ENCODE results near the gene CMTM8. TPM values are rescaled to one million over a fixed set of nuclear protein-coding genes. Genes with fewer than 3 reads are reported as not detected.

The CMTM8 gene
- total and polyA plus RNA-seq, 4 donors, result 15.2 to 24.5 (median 16.8) TPM

DNA sequence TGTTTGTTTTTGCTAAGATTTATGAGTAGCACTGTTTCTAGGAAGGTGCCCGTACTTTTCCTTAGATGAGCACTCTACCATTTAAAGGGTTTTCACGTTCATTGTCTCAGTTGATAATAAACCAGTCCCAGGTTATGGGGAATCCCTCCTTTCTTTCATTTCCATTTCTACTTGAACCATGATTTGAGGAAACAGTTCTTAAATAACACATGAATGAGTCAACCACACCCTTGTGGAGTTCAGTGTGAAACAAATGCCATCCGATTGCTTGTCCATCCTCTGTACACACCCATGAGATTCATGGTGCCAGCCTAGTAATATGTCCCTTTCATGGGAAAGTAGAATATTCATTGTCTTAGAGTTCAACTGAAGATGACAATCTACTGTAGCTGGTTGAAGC is 23.1 kb downstream of the CMTM8 start:
- no peaks in the 10 kb centered on the region for H3K36me3 ChIP-seq (ENCODE audit: control insufficient read depth in 4 of 4, insufficient read depth in 4 of 4, low read length in 4 of 4)
- no peak overlapping the region for H3K4me3 ChIP-seq
- H3K4me1 ChIP-seq (ENCODE audit: control insufficient read depth in 5 of 5, insufficient read depth in 5 of 5, low read length in 5 of 5), result no peaks in the 10 kb centered on the region
- DNase-seq (no peak), ATAC-seq (ENCODE audit: insufficient read depth, low FRiP score) (no peak)
- no peaks in the 10 kb centered on the region for H3K27me3 ChIP-seq (ENCODE audit: control insufficient read depth in 3 of 3, insufficient read depth in 3 of 3, low read length in 2 of 3)
- TF ChIP-seq, protein P1, sequence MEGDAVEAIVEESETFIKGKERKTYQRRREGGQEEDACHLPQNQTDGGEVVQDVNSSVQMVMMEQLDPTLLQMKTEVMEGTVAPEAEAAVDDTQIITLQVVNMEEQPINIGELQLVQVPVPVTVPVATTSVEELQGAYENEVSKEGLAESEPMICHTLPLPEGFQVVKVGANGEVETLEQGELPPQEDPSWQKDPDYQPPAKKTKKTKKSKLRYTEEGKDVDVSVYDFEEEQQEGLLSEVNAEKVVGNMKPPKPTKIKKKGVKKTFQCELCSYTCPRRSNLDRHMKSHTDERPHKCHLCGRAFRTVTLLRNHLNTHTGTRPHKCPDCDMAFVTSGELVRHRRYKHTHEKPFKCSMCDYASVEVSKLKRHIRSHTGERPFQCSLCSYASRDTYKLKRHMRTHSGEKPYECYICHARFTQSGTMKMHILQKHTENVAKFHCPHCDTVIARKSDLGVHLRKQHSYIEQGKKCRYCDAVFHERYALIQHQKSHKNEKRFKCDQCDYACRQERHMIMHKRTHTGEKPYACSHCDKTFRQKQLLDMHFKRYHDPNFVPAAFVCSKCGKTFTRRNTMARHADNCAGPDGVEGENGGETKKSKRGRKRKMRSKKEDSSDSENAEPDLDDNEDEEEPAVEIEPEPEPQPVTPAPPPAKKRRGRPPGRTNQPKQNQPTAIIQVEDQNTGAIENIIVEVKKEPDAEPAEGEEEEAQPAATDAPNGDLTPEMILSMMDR (IDR thresholded peaks at IDR 0.05; ENCODE audit: control extremely low read depth, extremely low read depth), result no peak
- no peak overlapping the region for H3K27ac ChIP-seq (ENCODE audit: low read depth in 1 of 2, low read length in 1 of 2)
- 54 to 80% methylated on average over 3 of the region's 3 CpGs for WGBS, 2 donors
- no peaks in the 10 kb centered on the region for H3K9me3 ChIP-seq (ENCODE audit: control insufficient read depth in 4 of 4, insufficient read depth in 3 of 4, low read length in 3 of 4)
- no peak overlapping the region for H3K9ac ChIP-seq (ENCODE audit: insufficient read depth in 1 of 2, low read length in 2 of 2)

DNA sequence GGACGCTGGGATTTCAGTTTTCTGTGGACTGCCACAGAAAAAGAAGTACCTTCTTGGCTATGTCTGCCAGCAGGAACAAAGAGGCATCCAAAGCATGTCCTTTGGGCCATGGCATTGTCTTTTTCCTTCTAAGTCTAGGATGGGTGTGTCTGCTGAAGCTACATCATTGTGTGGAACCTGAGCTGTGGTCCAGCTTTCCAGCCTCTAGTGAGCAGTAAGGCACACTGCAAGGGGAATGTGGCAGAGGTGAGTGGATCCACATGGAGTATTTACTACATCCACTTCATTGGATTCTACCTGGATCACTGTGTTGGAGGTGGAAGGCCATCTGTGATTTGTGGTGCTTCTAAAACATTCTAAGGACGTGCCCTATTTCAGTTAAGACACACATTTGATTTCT is 23.7 kb downstream of the CMTM8 start:
- H3K9ac ChIP-seq (ENCODE audit: insufficient read depth in 1 of 2, low read length in 2 of 2), result no peak overlapping the region

DNA sequence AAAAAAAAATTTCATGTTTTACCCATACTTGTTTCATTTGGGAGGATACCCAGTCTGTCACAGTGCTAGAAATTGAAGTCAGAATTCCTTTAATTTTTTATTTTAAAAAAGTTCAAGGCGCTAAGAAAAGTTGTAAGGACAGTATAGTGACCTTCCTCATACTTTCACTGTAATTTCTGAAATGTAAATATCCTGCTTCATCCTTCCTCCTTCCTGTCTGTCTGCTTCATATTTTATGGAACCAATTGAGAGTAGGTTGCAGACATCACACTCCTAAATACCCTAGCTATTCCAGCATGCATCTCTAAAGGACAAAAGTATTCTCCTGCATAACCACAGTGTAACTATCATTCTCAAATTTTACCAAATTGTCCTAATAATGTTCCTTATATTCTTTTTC is 35.8 kb downstream of the CMTM8 start:
- no peak for DNase-seq
- TF ChIP-seq, protein P1 (IDR thresholded peaks at IDR 0.05; ENCODE audit: control extremely low read depth, extremely low read depth), result no peak
- Histone ChIP-seq H3K27me3 (ENCODE audit: control insufficient read depth in 3 of 3, insufficient read depth in 3 of 3, low read length in 2 of 3) (no peaks in the 10 kb centered on the region), H3K4me3 (no peak overlapping the region), H3K36me3 (ENCODE audit: control insufficient read depth in 4 of 4, insufficient read depth in 4 of 4, low read length in 4 of 4) (no peaks in the 10 kb centered on the region), H3K4me1 (ENCODE audit: control insufficient read depth in 5 of 5, insufficient read depth in 5 of 5, low read length in 5 of 5) (peaks cover 0 to 8% (median 3%) of the 10 kb centered on the region in 5 donors), H3K27ac (ENCODE audit: low read depth in 1 of 2, low read length in 1 of 2) (no peak overlapping the region), H3K9ac (ENCODE audit: insufficient read depth in 1 of 2, low read length in 2 of 2) (no peak overlapping the region), H3K9me3 (ENCODE audit: control insufficient read depth in 4 of 4, insufficient read depth in 3 of 4, low read length in 3 of 4) (no peaks in the 10 kb centered on the region)
- no peak for ATAC-seq (ENCODE audit: insufficient read depth, low FRiP score)
- WGBS, 2 donors, result 72 to 85% methylated on average over 1 of the region's 1 CpG

More for the DNA sequence above, 23.7 kb downstream of the CMTM8 start:
- ATAC-seq (ENCODE audit: insufficient read depth, low FRiP score), result no peak
- no peak overlapping the region for H3K4me3 ChIP-seq
- no peaks in the 10 kb centered on the region for H3K9me3 ChIP-seq (ENCODE audit: control insufficient read depth in 4 of 4, insufficient read depth in 3 of 4, low read length in 3 of 4)
- no peaks in the 10 kb centered on the region for H3K36me3 ChIP-seq (ENCODE audit: control insufficient read depth in 4 of 4, insufficient read depth in 4 of 4, low read length in 4 of 4)
- no peak for DNase-seq
- WGBS, 2 donors, result 89 to 98% methylated on average over 2 of the region's 2 CpGs
- H3K27me3 ChIP-seq (ENCODE audit: control insufficient read depth in 3 of 3, insufficient read depth in 3 of 3, low read length in 2 of 3), result no peaks in the 10 kb centered on the region
- H3K4me1 ChIP-seq (ENCODE audit: control insufficient read depth in 5 of 5, insufficient read depth in 5 of 5, low read length in 5 of 5), result no peaks in the 10 kb centered on the region
- TF ChIP-seq, protein P1 (IDR thresholded peaks at IDR 0.05; ENCODE audit: control extremely low read depth, extremely low read depth), result no peak
- no peak overlapping the region for H3K27ac ChIP-seq (ENCODE audit: low read depth in 1 of 2, low read length in 1 of 2)

DNA sequence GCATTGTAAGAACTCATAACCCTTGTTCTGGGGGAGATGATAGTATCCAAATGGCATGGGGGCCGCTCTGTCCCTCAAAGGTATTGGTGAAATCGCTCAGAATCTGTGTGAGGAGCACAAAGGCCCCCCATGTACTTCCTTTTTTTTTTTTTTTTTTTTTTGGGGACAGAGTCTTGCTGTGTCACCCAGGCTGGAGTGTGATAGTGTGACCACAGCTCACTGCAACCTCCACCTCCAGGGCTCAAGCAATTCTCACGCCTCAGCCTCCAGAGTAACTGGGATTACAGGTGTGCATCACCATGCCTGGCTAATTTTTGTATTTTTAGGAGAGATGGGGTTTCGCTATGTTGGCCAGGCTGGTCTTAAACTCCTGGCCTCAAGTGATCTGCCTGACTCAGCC is 37.0 kb downstream of the CMTM8 start:
- Histone ChIP-seq H3K27me3 (ENCODE audit: control insufficient read depth in 3 of 3, insufficient read depth in 3 of 3, low read length in 2 of 3) (no peaks in the 10 kb centered on the region), H3K36me3 (ENCODE audit: control insufficient read depth in 4 of 4, insufficient read depth in 4 of 4, low read length in 4 of 4) (no peaks in the 10 kb centered on the region), H3K4me3 (no peak overlapping the region), H3K9ac (ENCODE audit: insufficient read depth in 1 of 2, low read length in 2 of 2) (no peak overlapping the region), H3K4me1 (ENCODE audit: control insufficient read depth in 5 of 5, insufficient read depth in 5 of 5, low read length in 5 of 5) (peaks cover 0 to 9% (median 3%) of the 10 kb centered on the region in 5 donors), H3K27ac (ENCODE audit: low read depth in 1 of 2, low read length in 1 of 2) (peak overlapping the region in 1 of 2 donors; percentile 66), H3K9me3 (ENCODE audit: control insufficient read depth in 4 of 4, insufficient read depth in 3 of 4, low read length in 3 of 4) (no peaks in the 10 kb centered on the region)
- WGBS, 2 donors, result 80 to 89% methylated on average over 4 of the region's 4 CpGs
- DNase-seq (no peak), ATAC-seq (ENCODE audit: insufficient read depth, low FRiP score) (no peak)
- TF ChIP-seq, protein P1 (IDR thresholded peaks at IDR 0.05; ENCODE audit: control extremely low read depth, extremely low read depth), result no peak

Data from lung (tissue), 12 donors.